ENCODE results near the gene RAB40C.

RAB40C gene

GRCh38 chr16:641326-642188 lies 51.7 kb downstream of the RAB40C start, which contains the start of gene MCRIP2:
MCRIP2 (plus strand) TSS chr16:641828; CDS start chr16:641992, 164 bp downstream.
- DNase-seq (ENCODE audit: low read depth), result no peak
- TF ChIP-seq CTCF (IDR thresholded peaks at IDR 0.05; ENCODE audit: control insufficient read depth, insufficient read depth, low read depth, low read length, missing control alignments), result no peak
- peak within 1 kb of the TSS; percentile 84 for H3K4me3 ChIP-seq (ENCODE audit: control insufficient read depth, low read depth, low read length)

DNA sequence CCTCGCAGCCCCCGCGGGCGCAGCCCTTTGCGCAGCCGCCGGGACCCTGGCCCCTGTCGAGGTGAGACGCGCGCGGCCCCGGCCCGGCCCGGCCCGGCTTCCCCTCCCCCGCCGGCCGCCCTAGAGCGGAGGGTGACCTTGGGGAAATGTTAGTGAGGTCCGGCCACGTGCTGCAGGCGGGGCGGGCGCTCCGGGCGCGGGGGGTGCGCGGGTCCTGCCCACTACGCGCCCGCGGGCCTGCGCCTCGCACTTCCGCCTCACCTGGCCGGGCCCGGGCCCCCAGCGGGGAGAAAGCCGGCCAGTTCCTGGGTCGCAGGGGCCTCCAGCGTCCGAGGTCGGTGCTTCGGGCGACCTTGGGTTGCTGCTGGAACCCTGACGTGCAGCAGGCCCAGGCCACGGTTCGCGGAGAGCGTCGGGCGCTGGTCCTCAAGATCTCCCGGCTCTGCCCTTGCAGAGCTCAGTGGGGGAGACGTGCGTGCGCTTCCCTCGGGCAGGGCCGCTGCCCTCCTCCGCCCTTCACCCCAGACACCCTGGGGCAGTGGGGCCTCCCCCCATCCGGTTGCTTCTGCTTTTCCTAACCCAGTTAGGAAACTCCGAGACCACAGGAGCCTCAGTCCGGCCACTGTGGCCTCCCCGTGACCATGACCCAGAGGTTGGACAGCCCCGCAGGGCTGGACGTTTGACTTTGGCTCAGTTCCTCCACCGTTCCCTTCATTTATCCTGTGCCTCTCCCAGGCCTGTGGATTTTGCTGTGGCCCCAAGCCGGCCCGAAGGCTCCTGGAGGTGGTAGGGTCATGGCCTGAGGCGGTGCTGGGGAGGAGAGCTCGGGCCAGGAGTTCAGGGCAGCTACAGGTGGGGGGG lies 52.6 kb downstream of the RAB40C start:
- H3K4me3 ChIP-seq (ENCODE audit: control insufficient read depth, low read depth, low read length), result peak overlapping the region; percentile 84
- no peak for TF ChIP-seq CTCF (IDR thresholded peaks at IDR 0.05; ENCODE audit: control insufficient read depth, insufficient read depth, low read depth, low read length, missing control alignments)
- DNase-seq (ENCODE audit: low read depth), result no peak

DNA sequence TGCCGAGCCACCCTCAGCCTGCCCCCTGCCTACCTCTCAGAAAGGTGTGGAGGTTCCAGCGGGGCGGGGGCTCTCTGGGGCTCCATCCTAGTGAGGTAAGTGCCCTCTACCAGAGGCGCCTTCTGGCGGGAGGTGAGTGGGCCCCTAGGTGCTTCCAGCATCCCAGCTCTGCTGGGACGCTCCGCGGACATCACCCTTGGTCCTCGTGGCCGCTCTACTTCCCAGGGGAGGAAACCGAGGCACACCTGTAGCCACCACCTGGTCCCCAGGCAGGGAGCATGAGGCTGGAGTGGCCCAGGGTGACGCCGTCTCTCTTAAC lies 53.1 kb downstream of the RAB40C start:
- H3K4me3 ChIP-seq (ENCODE audit: control insufficient read depth, low read depth, low read length), result peak overlapping the region; percentile 84
- no peak for TF ChIP-seq CTCF (IDR thresholded peaks at IDR 0.05; ENCODE audit: control insufficient read depth, insufficient read depth, low read depth, low read length, missing control alignments)
- no peak for DNase-seq (ENCODE audit: low read depth)

DNA sequence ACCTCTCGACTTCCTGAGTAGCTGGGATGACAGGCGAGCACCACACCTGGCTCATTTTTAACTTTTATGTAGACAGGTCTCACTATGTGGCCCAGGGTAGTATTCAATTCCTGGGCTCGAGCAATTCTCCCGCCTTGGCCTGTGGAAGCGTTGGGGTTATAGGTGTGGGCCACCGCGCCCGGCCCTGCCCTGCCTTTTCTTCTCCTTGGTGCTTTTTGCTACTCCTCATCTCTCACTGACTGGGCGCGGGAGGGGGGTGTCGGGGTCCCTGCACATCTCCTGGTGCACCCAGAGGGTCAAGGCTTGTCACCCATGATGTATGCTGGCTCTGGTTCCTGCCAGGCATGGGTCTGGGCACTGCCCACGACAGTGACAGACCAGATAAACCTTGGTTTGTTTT lies 54.7 kb downstream of the RAB40C start:
- no peak for DNase-seq (ENCODE audit: low read depth)
- H3K4me3 ChIP-seq (ENCODE audit: control insufficient read depth, low read depth, low read length), result no peak overlapping the region
- TF ChIP-seq CTCF (IDR thresholded peaks at IDR 0.05; ENCODE audit: control insufficient read depth, insufficient read depth, low read depth, low read length, missing control alignments), result no peak

DNA sequence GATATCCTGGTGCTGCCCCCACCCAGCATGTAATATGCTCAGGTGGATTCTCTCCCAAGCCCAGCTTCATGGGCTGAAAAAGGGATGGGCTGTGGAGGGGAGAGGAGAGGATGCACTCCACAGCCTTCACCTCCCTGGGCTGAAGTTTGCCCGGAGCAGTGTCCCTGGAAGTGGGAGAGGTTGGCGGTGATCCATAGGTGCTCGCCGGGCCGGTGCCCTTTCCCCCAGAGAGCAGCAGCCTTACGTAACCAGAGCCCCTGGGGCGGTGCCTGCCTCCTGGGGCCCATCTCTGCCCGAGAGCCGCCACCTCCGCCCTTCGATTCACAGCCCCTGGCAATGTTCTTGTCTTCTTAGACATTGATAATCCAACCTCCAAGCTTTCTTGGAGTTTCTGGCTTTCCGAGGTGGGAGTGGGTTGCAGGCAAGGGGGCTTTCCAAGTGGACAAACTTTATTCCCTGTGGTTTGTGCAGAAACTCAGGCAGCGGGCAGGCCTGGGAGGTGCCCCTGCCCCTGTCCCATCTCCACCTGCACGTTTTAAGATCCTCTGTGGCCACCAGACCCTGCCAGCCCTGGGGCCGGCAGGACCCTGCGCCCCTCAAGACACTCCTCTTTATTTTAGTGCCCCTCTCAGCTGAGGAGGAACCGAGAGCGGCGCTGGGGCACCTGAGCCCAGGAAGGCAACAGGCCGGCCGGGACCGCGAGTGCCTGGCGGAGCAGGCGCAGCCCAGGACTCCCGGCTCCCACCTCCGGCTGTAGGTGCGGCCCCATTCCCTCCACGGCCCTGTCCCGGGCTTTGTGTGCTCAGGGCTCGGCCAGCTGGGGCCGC lies 56.2 kb downstream of the RAB40C start:
- no peak for DNase-seq (ENCODE audit: low read depth)
- no peak overlapping the region for H3K4me3 ChIP-seq (ENCODE audit: control insufficient read depth, low read depth, low read length)
- TF ChIP-seq CTCF (IDR thresholded peaks at IDR 0.05; ENCODE audit: control insufficient read depth, insufficient read depth, low read depth, low read length, missing control alignments), result no peak

DNA sequence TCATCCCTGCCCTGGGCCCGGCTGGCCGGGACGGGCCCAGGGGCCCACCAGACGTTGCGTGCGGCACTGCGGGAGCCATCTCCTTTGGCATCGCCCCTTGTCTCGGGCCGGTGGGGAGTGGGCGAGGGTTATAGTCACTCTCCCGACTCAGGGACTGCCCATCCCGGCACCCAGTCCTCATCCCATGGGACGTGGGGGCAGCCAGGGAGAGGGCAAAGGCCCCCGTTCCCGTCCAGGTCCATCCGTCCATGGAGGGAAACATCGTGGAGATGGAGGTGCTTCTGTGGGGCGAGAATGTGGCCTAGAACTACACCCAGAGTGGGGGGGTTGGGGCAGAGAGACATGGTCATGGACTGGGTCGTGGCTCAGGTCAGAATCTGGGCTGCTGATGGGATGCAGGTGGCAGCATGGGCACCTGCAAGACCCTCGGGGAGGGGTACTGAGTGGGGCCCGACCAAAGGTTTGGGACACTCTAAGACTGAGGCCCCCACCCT lies 56.9 kb downstream of the RAB40C start:
- DNase-seq (ENCODE audit: low read depth), result no peak
- H3K4me3 ChIP-seq (ENCODE audit: control insufficient read depth, low read depth, low read length), result no peak overlapping the region
- no peak for TF ChIP-seq CTCF (IDR thresholded peaks at IDR 0.05; ENCODE audit: control insufficient read depth, insufficient read depth, low read depth, low read length, missing control alignments)
